GM15510 (cell line): ENCODE results near the gene RGS19.

ENCODE experiments used
- POLR2A ChIP-seq: IDR thresholded peaks from 3 replicates; pipeline ENCODE4 v1.6.1; 2011; ENCODE audit warnings: borderline replicate concordance; ENCODE audit not compliant: insufficient read length; ENCODE audit errors: extremely low read depth

RGS19 gene

DNA sequence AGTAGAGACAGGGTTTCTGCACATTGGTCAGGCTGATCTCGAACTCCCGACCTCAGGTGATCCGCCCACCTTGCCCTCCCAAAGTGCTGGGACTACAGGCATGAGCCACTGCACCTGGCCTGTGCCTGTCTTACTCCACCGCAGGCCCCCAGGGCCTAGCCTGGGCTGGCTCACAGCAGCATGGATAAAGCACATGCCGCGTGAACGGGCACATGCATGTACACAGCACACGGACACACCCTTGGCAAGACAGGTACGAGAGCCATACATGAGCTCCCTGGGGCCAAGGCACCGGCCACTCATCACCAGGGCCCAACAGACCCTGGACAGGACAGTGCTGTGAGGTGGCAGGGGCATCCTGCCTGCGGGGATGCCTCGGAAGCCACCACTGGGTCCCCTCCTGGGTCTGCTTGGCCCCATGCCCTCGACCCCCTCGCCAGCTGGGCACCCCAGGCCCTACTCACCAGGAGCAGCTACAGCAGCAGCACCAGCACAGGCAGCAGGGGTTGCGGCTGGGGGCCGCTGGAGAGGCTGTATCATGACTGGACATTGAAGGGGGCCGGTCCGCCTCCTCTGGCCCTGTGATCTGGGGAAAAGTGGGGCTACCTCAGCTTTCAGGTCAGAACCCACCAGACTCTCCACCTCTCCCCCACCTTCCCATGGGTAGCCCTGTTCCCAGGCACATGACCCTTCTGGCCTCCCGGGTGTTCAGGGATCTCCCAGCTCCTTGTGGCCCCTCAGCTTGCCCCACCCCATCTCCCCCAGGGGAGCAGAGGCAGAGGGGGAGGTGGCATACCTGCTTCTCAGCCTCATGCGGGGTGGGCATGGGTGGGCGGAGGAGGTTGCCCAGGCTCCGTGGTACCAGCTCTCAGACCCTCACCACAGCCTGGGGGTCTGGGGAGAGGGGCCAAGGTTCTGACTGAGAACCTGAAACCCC lies 3.0 kb downstream of the RGS19 start:
- no peak for TF ChIP-seq POLR2A

DNA sequence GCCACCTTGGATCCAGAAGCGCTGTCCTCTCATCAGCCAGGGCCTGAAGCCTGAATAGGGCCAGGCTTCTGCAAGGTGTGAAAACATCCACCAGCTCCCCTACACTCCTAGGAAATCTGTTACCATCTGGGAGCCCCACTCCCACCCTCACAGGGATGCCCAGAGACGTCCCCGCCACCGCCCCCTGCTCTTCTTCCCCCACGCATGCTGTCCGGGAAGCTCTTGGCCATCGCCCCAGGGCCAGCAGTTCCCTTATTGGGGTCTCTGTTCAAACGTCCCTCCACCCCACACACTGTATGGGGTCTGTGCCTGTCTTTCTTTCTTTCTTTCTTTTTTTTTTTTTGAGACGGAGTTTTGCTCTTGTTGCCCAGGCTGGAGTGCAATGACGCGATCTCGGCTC lies 3.8 kb downstream of the RGS19 start:
- no peak for TF ChIP-seq POLR2A

DNA sequence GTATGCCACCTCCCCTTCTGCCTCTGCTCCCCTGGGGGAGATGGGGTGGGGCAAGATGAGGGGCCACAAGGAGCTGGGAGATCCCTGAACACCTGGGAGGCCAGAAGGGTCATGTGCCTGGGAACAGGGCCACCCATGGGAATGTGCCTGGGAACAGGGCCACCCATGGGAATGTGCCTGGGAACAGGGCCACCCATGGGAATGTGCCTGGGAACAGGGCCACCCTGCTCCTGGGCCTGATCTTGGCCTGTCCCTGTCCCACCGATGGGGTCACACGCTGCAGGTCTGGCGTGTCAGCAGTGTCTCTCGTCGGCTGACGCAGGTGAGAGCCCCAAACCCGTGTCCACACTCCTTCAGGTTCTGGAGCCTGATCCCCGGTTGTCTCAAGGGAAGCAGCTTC lies 4.4 kb downstream of the RGS19 start:
- TF ChIP-seq POLR2A, result no peak

DNA sequence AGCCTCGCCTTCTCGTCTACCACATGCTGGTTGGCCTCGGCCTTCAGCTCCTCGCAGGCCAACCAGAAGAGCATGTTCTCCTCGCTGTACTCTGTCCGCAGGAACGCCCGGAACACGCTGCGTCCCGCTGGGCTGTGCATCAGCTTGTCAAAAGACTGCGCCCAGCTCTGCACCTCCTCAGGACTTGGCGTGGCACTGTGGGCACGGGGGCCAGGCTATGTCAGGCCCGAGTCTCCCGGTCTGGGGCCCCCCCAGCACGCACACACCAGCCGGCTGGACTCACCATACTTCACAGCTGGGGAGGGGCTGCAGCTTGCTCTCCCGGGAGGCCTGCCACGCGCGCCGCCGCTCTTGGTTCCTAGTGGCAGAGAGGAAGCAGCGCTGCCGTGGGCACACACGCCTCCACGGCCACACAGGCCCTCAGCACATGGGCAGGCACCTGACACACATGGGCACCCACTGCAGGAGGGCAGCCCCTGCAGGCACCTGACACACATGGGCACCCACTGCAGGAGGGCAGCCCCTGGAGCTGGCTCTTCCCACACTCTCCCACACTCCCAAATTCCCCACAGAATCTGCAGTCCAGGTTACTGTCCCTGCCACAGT lies 5.0 kb downstream of the RGS19 start:
- no peak for TF ChIP-seq POLR2A

DNA sequence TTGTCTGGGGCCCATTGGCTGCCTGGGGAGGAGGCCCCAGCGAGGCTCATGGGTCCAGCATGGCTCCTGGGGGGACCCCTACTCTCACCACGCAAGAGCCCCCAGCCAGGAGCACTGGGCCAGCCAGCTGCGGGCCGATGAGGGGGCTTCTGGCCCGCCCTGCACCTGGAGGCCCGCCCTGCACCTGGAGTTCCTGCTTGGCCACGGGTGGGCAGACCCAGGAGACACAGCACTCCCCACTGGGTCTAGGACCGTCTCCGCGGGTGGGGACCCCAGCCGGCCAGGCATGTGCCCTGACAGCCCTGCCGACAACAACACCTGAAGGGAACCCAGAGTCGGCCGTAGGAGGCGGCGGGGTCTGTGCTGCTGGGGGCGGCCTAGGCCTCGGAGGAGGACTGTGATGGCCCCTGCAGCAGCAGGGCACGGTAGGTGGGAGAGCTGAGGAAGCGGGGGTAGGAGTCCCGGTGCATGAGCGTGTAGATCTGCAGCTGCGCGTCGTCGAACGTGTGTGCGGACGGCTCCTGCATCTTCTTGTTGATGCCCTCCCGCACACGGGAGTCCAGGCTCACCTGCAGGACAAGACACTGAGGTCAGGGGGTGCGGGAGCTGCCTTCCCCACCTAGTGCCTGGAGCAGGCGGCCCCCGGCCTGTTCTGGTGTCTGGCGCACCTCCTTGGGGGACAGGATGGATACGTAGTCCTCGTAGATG lies 5.7 kb downstream of the RGS19 start:
- TF ChIP-seq POLR2A, result no peak

DNA sequence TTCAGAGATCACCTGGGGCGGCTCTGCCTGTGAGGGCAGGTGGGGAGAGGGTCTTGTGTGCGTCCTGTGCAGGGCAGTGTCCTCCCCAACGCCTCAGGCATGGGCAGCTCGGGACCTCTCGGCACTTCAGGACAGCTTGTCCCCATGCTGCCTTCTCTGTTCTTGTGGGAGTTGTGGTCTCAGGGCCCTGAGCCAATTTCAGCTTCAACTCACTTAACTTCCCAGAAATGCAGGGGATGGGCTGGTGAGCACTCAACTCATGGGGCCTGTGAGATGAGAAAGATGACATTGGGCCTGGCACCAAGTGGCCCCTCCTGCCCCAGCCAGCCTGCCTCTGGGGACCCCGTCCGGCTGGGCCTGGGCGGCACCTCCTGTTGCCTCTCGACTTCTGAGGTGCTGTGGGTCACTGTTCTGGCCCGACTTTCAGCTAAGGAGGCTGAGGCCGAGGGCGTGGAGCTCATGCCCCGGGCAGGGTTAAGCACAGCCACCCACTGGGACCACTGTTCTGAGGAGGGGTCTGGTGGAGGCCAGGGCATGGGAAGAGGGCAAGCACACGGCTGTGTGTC lies 6.7 kb downstream of the RGS19 start:
- no peak for TF ChIP-seq POLR2A

DNA sequence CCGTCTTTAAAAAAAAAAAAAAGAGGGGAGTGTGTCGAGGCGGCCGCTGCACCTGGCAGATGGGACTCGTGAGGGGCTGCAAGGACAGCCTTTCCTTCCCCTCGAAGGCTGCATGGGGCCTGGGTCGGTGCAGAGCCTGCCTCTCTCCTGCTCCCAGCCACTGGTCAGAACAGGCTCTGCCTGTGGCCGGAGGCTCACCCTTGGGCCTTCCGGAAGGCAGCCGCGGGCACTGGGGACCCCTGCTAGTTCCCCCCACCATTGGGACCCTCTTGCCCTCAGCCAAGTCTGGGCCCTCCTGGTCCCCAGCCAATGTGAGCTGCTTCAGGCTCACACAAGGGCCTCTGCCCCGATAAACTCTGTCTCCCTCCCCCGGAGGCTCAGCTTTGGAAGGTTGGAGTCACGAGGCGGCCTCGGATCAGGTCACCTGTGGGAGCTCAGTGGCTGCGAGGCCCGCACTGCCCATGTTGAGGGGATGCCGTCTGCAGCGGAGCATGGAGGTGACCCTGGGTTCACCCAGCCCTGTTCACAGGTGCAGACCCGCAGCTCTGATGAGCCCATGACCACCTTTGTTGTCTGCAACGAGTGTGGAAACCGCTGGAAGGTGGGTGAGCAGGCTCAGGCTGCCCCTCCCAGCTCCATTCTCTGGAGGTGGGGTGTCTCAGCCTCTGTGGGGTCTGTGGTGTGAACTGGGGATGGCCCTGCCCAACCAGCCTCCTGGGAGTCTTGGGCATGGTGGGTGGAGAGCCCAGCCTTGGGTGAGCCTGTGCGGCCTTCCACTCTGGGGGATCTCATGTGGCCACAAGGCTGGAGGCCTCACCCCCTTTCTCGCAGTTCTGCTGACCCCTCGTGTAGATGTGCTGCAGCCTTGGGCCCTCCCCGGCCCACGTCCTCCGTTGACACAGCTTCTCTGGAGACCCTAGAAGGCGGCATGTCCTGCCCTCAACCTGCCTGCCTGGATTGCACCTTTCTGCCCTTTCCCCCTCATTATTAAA lies 7.7 kb downstream of the RGS19 start:
- peak; percentile 15 for TF ChIP-seq POLR2A

DNA sequence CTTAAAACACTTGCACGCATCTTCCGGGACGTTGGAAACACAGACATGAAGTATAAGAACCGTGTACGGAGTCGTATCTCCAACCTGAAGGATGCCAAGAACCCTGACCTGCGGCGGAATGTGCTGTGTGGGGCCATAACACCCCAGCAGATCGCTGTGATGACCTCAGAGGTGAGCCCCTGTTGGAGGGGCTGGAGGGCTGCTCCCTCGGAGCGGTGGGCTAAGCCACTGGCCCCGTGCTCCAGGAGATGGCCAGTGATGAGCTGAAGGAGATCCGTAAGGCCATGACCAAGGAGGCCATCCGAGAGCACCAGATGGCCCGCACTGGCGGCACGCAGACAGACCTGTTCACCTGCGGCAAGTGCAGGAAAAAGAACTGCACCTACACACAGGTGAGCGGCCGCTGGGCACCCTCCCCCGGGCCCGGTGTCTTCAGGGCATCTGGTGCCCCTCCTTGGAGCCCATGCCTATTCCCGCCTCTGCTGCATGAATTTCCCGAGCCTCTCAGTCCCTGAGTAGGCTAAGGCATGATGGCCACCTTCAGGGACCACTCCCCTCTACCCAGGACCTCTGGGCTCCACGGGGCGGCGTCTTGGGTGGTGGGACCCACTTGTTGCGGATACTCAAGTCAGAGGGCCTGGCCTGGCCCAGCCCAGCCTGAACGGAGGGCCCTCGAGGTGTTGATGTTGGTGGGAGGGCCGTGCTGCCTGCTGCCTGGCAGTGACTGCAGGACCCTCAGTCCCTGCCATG lies 8.9 kb downstream of the RGS19 start:
- no peak for TF ChIP-seq POLR2A

DNA sequence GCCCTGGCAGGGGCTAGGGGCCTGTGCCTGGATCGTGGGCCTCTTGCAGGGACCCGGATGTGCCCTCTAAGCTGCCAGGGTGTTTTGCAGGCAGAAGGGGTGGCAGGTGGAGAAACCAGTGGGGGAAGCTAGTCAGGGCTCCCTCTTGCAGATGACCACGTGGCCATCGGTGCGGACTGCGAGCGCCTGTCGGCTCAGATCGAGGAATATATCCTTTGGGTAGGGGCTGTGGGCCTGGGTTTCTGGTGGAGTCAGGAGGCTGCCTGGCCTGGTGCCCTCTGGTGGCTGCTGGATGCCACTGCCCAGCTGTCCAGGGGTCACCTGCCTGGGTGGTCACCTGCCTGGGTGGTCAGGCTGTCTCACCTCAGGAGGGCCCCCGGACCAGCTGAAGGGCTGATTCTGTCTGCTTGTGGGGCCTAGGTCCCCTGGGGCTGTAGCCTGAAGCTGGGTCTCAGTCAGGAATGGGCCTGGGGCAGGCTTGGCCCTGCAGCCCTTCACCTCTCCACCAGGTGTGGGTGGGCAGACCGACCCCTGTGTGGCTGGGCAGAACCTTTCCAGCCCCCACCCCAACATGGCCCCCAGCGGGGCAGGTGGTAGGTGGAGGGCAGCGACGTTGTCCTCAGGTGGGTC lies 9.6 kb downstream of the RGS19 start:
- TF ChIP-seq POLR2A, result no peak

DNA sequence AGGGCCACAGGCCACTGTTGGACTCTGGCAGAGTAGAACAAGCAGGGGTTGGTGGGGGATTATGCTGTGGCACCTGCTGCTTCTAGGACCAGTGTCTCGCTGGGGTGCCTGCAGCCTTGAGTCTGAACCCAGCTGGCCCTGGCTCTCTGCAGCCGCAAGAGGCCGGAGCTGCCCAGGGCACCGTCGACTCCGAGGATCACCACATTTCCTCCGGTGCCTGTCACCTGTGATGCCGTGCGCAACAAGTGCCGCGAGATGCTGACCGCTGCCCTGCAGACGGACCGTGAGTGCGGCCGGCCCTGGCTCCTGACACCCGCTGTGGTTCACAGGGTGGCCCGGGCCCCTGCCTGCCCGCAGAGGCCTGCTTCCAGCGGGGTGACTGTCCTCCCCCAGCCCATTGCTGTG lies 10.1 kb downstream of the RGS19 start:
- no peak for TF ChIP-seq POLR2A

DNA sequence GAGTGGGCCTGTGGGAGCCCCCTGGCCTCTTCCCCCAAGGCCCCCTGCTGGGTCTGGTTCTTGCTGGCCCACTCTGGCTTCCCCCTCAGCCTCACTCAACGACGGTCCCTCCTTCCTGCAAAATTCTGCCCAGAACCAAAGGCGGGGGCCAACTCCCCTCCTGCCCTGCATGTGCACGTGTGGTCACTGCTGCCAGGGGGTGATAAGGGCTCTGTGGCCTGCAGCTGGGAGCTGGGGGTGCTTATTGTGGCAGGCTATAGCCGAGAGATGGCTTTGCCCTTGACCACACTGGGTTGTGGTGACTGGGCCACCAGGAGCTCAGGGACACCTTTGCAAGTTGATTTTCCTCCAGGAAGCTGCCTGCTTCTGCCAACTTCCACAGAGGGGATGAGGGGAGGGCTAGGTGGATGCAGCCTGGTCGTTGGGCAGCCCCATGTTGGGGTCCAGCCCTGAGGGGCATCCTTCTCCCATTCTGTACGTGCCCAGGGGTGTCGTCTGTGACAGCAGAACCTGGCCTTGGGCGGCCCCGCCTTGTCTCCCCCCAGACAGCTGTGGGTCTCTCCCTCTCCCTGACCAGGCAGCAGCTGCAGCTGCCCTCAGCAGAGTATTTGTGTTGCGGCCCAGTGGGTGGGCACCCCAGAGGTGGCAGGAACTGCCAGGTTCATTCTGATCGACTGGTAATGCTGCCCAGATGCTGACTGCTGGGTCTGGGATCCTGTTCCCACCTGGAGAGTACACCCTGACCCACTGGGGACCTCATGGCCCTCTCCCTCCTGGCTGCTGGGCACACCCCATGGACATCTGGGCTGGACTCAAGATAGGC lies 10.7 kb downstream of the RGS19 start:
- no peak for TF ChIP-seq POLR2A

DNA sequence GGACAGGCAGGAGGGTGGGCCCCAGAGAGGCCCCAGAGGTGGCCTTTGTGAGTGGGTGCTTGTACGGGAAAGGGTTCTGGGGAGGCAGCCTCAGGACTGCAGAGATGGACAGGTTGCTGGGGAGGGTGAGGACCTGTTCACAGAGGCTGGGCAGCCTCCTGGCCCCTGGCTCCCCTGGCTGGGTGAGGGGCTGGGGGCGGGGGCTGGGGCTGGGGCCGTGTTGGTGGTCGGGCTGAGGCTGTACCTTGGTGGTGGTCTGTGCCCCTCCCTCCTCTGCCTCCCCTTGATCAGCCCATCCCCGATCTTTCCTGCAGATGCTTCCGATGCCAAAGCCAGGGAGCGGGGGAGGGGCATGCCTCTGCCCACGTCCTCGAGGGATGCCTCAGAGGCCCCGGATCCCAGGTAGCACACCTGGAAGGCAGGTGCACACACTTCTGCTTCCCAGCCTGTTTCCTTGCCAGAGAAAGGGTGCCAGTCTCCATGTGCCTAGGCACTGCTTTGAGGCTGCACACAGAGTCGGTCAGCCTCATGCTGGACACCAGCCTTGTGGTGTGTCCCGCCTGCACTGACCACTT lies 11.5 kb downstream of the RGS19 start:
- no peak for TF ChIP-seq POLR2A
